GM19397 (cell line): Measurements from ENCODE around the gene ACOXL.

Experiments used
- ATAC-seq: cut with Tn5 transposase; IDR thresholded peaks from one replicate; pipeline ENCODE4 v1.9.1; 2021; ENCODE audit warnings: mild to moderate bottlenecking, moderate library complexity; ENCODE audit not compliant: unreplicated experiment

The ACOXL gene

DNA sequence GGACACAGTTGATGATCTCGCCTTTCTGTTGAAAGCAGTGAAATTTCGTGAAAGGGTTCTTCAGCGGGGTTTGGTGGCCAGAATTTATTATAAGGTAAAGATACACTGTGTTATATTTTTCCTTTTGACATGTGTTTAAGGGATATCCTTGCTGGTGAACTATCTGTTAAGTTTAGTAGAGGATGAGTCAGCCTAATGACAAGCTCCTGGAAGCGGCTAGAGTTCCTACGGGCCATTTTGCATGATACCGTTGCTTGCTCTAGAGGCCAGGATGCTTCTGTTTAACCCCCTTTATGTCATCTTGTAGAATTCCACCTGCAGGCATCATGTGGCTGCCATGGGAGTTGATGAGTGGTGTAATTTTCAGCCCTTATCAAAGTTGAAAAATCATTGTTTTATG lies 263.5 kb downstream of the ACOXL start:
- ATAC-seq: no peak

DNA sequence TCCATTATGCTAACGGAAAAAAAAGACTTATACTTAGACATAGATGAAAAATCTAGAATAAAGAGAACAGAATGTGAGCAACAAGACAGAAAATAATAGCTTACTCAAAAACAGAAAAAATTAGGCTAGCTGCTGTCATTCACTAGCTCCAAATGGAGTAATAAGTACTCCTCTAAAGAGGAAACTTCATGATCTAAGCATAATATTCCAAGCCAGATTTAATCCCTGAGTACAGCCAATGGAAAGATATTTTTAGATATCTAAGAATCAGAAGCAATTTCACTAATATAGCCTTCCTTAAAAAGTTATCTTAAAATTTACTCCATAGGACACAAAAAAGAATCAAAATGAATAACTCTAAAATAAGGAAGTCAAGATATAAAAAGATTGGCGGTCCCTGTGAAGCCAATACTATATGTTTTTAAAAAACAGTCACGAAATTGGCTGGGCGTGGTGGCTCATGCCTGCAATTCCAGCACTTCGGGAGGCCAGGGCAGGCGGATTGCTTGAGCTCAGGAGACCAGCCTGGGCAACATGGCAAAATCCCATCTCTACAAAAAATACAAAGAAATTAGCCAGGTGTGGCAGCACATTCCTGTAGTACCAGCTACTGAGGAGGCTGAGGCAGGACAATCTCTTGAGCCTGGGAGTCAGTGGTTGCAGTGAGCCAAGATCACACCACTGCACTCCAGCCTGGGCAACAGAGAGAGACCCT lies 265.1 kb downstream of the ACOXL start:
- no peak for ATAC-seq

DNA sequence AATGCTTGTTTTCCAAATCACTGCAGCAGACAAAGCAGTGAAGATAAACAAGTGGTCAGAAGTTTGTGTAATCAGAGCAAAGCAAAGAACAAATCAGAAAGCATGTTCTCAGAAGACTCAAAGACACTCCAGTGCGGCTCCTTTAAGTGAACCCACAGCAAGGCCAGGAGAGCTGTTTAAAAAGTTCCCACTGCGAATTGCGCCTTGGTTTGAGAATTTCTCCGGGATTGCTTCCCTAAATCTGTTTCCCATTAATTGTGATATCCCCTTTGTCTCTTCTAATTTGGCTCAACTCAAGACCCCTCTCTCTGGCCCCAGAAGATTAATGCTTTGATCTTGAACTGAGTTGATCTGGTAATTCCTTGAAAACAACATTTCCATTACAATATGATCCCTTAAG lies 265.9 kb downstream of the ACOXL start:
- no peak for ATAC-seq

DNA sequence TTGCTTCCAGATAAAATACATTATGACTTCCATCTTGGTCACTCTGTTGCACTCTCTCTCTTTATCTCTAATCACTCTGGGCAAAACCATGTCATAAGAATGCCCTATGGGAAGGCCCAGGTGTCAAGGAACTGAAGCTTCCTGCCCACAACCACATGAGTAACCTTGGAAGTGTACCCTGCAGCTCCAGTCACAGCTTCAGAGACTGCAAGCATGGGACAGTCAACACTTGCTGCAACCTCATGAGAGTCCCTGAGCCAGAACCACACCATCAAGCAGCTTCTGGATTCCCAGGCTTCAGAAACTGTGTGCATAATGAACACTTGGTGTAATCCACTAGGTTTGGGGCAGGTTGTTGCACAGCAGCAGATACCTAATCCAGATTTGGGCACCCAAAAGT lies 267.3 kb downstream of the ACOXL start:
- ATAC-seq: no peak

DNA sequence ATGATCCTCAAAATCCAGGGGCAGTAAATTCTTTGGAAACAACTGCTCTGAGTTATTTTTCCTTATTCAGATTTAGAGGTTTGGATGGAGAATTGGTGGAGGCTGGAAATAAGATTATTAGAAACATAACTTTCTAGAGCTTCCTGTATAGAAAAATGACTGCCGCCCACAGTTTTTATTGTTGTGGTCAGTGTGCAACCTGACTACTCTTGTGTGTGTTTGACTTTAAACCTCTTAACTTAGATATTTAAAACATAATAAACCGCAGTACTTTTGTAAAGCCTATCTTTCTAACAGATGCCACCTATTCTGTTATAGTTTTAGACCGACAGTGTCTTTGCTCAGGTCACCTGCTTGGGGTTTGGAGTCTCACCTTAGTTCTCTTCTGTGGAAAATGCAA lies 272.9 kb downstream of the ACOXL start:
- no peak for ATAC-seq

DNA sequence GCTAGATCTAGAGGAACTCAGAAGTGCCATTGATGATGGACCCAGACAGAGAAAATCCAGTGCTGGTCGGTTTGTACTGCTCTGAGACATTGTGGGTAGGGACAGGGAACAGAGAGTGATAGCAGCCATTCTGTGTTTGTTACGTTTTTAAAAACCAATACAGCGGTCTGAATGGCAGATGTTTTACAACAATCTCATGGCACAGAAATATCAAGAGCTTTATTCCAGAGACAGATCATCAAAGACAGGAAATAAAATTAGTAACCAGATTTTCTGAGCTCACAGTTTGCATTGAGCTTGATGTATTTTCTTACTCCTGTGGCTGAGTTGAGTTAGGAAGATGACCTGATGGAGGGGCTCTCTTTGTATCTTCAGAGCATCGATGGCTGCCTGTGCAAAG lies 273.4 kb downstream of the ACOXL start:
- ATAC-seq: no peak

DNA sequence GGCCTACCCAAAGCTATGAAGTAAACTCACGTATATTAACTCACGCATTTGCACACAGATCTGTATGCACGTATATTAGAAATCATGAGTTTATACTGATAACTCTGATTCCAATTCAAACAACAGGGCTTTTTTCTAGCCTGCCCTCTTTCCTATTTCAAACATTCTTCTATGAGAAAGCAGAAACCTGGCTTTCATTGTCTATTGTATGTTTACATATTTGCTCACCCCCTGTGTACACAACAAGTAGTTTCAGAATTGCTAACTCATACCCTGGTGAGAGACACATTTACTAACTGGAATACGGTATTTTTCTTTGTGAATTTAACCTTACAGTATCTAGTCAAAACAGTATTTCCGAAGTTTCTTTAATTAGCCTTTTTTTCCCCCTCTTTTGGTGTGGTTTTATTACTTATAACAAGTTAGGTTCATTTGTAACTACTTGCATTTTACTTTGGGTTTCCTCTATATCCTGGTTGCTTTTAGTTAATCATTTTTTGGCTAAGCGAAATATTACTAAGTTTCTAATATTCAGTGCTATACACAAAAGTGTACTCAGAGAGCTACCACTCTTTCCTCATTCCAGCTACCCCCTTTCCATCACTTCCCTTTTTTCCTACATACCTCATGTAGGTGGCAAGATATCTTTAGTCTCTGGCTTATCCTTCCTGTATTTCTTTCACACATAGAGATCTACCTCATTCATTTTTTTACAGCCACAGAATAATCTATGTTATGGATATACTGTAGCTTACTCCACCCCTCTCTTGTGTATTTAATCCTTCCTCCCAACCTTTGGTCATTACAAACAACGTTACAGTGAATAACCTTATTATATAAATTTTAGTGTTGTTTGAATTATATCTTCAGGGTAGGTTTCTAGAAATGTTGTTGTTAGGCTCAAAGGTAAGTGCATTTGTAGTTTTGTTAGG lies 275.6 kb downstream of the ACOXL start:
- ATAC-seq: no peak

DNA sequence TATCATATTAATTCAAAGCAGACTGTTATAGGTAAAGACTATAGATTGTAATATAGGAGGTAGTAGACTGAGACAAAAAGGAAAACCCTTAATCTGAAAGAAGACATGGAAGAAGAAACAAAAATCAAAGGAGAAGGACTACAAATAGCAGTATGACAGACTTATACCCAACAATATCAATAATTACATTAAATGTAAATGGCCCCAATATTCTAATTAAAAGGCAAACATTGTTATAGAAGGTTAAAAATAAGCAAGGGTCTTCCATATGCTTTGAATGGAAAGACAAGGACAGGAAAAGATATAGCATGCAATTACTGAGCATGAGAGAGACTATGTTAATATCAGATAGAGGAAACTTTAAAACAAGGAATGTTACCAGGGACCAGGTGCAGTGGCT lies 278.8 kb downstream of the ACOXL start:
- ATAC-seq: no peak

DNA sequence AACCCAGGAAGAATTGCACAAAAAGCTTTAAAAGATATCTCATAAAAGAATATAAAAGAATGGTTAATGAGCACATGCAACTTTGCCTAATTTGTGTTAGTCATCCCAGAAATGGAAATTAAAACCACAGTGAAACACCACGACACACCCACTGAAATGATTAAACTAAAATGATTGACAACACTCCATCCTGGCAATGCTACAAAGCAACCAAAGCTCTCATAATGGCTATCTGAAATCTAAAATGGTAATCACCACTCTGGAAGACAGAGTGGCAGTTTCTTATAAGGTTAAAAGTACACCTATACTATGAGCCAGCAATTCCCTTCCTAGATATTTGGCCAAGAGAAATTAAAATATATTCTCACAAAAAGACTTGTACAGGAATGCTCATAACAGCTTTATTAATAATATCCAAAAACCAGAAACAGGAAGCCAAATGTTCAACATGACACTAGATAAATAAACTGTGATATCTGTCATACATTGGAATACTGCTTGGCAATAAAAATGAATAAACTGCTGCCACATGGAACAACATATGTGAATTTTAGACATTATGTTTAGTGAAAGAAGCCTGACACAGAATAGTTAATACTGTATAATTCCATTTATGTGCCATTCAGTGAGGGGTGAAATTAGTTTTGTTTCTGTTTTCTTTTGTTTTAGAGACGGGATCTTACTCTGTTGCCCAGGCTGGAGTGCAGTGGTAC lies 283.1 kb downstream of the ACOXL start:
- ATAC-seq: no peak

DNA sequence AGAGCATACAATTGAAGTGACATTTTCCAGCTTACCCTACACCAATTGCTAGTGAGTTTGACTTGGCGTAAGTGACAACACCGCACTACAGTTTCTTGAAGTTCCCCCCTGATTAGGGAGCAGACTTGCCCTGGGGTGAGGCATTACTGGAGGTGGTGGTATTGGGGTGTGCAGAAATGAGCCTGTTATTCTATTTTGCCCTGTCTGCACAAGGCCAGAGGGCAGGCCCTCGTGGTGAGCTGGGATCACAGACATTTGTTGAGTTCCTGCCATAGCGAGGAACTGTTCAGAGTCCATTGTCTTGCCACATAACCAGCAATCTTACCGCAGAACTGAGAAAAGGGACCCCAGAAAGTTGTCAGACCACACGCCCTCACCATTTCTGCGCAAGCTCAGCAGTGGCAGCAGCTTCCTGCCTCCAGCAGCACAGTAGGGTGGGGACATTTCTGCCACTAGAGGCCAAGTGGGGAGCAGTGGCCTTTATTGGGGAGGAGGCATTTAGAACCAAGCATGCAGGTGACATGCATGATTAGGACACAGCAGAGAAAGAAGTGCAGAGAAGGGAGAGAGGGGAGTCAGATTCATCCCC lies 284.8 kb downstream of the ACOXL start:
- ATAC-seq: no peak

DNA sequence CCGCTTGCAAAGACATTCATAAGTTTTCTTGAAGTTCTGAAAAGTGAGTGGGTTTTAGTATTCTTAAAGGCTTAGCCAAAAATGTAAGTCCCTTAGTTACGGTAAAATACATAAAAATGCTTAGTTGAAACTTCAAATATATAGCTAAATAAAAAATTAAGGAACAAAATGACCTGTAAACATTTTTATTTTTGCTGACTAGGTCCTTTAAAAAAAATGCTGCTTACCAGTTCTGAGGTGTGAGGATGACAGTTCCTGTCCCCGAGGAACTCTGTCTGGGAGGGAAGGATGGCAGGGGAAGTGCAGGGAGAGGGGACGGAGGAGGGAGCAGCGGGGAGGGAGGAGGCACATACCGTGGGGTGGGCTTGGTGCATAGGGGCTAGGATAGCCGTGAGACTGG lies 285.5 kb downstream of the ACOXL start:
- ATAC-seq: no peak

DNA sequence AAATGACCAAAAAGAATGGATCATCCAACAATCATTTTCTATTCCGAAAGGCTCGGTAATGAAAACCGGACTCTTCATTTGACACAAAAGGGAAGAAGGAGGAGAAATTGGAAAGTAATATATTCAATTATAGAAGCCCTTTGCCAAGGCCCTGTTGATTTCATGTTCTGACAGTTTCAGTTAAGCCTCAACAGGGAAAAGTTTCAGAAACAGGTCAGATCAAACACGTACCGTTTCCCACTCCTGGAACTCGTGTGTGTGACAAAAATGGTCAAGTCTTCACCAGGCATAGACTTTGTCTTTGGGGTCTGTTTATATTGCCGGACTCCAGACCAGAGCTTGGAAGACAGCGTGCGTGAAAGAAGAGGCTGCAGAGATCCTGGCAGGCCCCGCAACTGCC lies 287.0 kb downstream of the ACOXL start:
- no peak for ATAC-seq

DNA sequence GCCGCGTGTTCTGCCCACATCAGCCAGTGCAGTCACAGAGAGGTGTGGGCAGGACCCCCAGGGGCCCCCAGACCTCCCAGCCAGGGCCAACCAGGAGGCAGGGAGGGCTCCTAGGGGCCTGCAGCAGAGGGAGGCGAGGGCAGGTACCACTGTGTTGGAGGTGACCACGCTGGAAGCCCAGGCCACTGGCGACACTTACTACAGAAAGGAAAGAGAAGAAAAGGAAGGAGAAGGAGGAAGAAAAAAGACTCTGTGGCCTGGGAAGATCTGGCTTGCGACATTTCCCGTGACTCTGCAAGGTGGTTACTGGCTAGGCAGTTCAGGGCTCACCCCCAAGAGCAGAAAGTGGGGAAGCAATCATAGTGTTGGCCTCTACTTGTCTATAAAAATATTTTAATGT lies 290.3 kb downstream of the ACOXL start:
- ATAC-seq: no peak

DNA sequence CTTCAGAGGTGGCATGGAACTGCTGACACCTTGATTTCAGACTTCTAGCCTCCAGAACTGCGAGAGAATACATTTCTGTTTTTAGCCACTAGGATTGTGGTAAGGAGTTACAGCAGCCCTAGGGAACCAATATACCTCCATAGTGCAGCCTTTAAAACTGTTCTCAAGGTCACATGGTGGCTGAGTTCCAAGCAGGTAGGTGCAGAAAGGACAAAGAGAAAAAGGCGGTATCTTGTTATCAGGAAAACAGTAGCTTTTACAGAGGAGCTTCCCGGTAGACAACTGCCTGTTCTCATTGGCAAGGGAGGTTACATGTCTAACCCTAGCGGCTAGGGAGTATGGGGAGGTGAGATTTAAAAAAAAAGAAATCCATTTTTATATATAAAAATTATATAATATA lies 292.1 kb downstream of the ACOXL start:
- no peak for ATAC-seq

DNA sequence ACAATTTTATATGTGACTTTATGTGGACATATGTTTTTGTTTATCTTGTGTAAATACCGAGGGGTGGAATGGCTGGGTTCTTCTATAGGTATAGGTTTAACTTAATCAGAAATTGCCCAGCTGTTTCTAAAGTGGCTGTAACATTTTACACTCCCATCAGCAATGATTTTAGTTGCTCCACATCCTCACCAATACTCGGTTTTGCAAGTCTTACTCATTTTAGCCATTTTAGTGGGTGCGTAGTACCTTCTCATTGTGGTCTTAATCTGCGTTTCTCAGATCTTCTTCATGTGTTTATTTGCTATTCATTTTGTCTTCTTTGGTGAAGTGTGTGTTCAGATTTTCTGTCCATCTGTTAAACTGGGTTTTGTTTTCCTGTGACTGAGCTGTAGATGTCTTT lies 292.9 kb downstream of the ACOXL start:
- no peak for ATAC-seq

DNA sequence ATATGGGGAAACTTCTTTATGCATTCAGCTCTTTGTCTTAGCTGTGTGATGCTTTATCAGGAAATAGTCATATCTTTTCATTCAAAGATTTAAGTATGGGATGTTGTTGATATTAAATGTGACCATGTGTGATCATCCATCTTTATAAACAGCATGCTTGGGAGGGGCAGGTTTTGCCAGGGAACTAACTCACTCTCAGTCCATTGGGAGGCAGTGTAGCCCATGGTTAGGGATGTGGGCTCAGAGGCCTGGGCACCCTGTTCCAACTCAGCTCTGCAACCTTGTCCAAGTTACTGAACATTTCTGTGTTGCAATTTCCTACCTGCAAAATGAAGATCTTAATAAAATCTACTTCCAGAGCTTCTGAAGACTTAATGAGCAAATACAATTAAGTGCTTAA lies 296.3 kb downstream of the ACOXL start:
- no peak for ATAC-seq

DNA sequence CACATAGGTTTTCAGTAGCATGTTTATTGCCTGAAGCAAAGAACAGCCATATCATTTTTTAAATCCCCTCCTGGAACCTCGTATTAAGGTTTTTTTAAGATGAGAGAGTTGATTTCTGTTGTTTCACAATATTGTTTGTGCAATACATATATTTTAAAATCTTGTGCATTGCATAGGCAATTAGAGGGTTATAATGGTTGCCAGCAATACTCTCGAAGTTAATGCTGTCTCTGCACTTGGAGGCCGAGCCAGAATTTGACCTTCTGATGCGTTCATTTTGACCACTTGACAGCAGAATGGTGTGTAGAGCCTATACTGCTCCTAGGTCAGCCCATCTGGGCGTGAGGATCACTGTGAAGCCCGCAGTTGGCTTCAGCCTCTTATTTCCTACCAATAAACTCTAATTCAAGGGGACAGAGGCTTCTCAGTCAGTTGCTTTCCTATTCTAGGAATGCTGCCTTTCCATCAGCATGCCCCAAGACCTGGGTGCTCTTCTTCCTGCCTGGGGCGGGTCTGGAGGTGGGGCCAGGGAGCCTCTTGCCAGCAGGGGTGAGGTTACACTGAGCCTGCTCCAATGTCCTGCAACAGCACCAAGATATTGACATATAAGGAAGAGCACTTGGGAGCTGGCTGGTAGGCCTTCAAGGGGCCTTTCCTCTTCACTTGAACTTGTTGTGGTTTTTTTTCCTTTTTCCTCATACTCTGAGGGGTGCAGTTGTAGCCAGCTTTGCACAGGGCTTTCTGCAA lies 297.0 kb downstream of the ACOXL start:
- no peak for ATAC-seq

DNA sequence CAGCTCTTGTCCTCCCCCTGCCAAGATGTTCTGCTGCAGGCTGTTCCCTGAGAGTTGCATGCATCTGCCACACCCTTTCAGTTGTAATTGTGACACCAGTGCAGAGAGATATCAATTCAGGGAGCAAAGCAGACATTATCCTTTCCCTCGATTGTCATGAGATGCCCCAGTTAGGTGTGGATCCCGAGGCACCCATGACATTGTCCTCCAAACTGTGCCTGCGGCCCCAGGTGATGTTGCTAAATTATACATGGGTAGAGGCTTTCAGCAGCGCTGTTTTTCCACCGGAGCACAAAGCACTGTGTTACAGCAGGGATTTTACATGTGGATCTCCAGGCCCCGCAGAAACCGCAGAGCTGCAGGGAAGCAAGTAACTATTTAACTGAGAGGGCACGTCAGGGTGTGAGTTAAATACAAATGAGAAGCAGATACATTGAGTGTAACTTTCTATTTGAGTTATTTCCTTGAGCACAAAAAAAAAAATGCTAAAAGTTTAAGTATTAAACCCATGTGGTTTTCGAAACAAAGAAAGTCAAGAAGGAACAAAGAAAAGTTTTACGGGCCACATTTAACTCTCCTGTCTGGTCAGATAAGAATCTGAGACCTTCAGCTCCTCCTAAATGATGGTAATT lies 298.0 kb downstream of the ACOXL start:
- ATAC-seq: peak; percentile 70

DNA sequence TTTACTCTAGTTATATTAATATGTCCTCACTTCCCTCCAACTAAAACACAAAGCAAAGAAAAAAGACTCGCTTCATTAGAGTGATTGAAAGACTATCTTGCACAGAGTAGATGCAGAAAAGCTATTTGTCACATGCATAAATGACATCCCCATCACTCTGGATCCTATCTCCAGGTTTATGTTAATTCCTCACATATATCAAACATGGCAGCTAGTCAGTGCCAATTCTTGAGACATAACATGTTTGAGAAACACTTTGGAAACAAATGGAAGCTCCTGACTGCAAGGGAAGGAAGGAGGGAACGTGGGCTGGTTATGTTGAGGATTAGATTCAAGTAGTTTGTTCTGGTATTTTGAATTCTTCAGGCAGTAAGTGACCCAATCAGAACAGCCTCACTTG lies 298.6 kb downstream of the ACOXL start:
- no peak for ATAC-seq
